GM12891 (cell line): Measurements from ENCODE around the gene CDC14B.

Source experiments
- PAX5 ChIP-seq: IDR thresholded peaks from 2 replicates; pipeline ENCODE4 v1.6.1; 2011; ENCODE audit warnings: low read length, moderate library complexity, mild to moderate bottlenecking; ENCODE audit not compliant: insufficient read depth, severe bottlenecking
- POLR2A ChIP-seq: IDR thresholded peaks from 2 replicates; pipeline ENCODE4 v1.6.1; 2011; ENCODE audit warnings: low read depth, low read length, control low read depth
- POLR2AphosphoS5 ChIP-seq: IDR thresholded peaks from 2 replicates; pipeline ENCODE4 v1.6.1; 2011; ENCODE audit warnings: low read depth, low read length, control low read depth
- POU2F2 ChIP-seq: IDR thresholded peaks from 2 replicates; pipeline ENCODE4 v1.6.1; 2011; ENCODE audit warnings: low read depth, mild to moderate bottlenecking, control low read depth, low read length, moderate library complexity
- SPI1 ChIP-seq: IDR thresholded peaks from 2 replicates; pipeline ENCODE4 v1.6.1; 2011; ENCODE audit warnings: low read depth, low read length, control low read depth
- TAF1 ChIP-seq: IDR thresholded peaks from 2 replicates; pipeline ENCODE4 v1.6.1; 2011; ENCODE audit warnings: low read depth, low read length, control low read depth

GRCh38 chr9:96574455-96574854 is 45.2 kb downstream of the CDC14B start:
- no peak for TF ChIP-seq POLR2A
- no peak for TF ChIP-seq POLR2AphosphoS5
- no peak for TF ChIP-seq TAF1
- no peak for TF ChIP-seq POU2F2
- no peak for TF ChIP-seq PAX5
- TF ChIP-seq SPI1, result no peak
